ENCODE data around the gene CDK19.
"Not testable (repeated sequence)": the region's sequence is repeated elsewhere in the genome, so short reads cannot be mapped to it uniquely, and the experiment has no call there.

Gene CDK19

DNA sequence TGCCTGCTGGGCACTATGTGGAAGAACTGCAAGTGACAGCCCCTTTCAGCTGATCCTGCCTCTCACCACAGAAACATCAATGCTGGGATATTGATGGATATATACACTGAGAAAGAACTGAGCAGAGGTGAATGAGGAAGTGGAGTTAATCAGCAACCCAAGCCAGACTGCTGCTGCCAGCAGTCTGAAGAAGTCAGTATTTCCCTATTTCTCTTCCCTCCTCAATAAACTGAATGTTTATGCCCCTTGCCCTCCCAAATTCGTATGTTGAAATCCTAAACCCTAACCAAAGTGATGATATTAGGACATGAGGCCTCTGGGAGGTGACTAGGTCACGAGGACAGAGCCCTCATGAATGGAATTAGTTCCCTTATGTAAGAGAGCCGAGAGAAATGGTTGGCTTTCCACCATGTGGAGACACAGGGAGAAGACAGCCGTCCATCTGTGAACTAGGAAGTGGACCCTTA is 76.3 kb downstream of the CDK19 start:
- H3K27ac ChIP-seq = no peak overlapping the region; the same call in 1 of the 2 replicates
- TF ChIP-seq CTCF (conservative IDR thresholded peaks at IDR 0.05) = no peak
- TF ChIP-seq ZFX (IDR thresholded peaks at IDR 0.05) = no peak

GRCh38 chr6:110735666-110736065 is 79.6 kb downstream of the CDK19 start:
- TF ChIP-seq CTCF (conservative IDR thresholded peaks at IDR 0.05) = no peak
- no peak overlapping the region for H3K27ac ChIP-seq

GRCh38 chr6:110731898-110732297 is 83.4 kb downstream of the CDK19 start:
- no peak overlapping the region for H3K27ac ChIP-seq
- TF ChIP-seq ZFX (IDR thresholded peaks at IDR 0.05) (no peak), CTCF (conservative IDR thresholded peaks at IDR 0.05) (no peak)

DNA sequence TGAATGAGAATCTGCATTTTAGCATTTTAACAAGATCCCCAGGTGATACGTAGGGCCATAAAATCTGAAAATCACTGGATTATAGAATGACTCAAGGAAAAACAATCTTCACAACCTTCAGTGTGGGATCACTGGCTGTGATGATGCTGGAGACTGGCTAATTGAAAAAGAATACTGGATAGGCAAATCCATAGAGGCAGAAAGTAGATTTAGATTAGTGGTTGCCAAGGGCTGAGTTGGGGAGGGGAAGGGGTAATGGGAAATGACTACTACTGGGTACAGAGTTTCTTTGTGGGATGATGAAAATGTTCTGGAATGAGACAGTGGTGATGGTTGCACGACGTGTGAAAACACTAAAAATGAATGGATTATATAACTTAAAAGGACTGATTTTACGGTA is 84.1 kb downstream of the CDK19 start:
- H3K27ac ChIP-seq = no peak overlapping the region
- no peak for TF ChIP-seq ZFX (IDR thresholded peaks at IDR 0.05)
- TF ChIP-seq CTCF (conservative IDR thresholded peaks at IDR 0.05) = no peak

DNA sequence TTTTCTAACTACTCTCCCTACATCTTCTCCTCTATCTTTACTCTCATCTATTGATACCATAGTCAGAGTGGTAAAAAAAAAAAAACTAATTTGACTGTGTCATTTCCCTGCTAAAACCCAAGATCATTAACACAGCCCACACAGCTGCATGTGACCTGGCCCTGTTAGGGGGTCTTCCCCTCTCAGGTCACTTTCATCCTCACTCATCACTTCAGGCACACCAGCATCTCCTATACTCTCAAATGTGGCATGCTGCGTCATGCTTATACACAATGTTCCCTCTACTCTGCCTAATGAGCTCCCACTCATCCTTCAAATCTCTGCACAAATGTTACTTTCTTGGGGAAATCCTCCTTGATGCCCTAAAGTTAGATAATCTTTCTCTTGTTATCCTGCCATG is 86.8 kb downstream of the CDK19 start:
- no peak overlapping the region for H3K27ac ChIP-seq
- TF ChIP-seq ZFX (IDR thresholded peaks at IDR 0.05) (no peak), CTCF (conservative IDR thresholded peaks at IDR 0.05) (no peak)

- TF ChIP-seq CTCF (conservative IDR thresholded peaks at IDR 0.05) = no peak
- no peak for TF ChIP-seq ZFX (IDR thresholded peaks at IDR 0.05)
- H3K27ac ChIP-seq = no peak overlapping the region
These were observed 92.3 kb downstream of the CDK19 start for GRCh38 chr6:110723017-110723416.

DNA sequence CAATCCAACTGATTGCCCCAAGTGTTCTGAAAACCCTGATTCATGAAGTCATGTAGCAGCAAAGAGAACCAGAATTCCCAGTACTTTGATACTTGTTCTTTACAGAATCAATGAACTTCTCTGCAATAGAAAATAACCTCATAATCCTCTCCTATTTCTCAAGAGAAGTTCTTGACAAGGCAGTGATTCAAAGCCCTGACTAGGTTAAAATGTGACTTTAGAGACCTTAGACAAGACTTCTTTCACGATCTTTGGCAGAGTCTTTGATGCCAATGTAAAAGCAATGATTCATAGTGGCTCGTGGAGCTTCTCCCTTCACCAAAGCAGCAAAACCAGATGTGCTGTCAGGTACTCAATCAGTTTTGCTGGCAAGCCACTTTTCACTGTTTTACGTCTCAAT is 95.2 kb downstream of the CDK19 start:
- H3K27ac ChIP-seq = no peak overlapping the region
- TF ChIP-seq CTCF (conservative IDR thresholded peaks at IDR 0.05) (no peak), ZFX (IDR thresholded peaks at IDR 0.05) (no peak)

GRCh38 chr6:110719601-110720000 is 95.7 kb downstream of the CDK19 start:
- H3K27ac ChIP-seq = not testable (repeated sequence)

Measured in C4-2B (cell line).